Measurements from ENCODE around the gene MTR. TPM values are rescaled to one million over a fixed set of nuclear protein-coding genes. Genes with fewer than 3 reads are reported as not detected.

The MTR gene
- total RNA-seq, 1 experiment from 2014 or later = 24.6 TPM

- CTCF ChIA-PET = no interaction called here
Observed at GRCh38 chr1:236913371-236914037, 118.4 kb downstream of the MTR start.

More at GRCh38 chr1:236913371-236914037, 118.4 kb downstream of the MTR start:
- no peak for DNase-seq (ENCODE audit: low read depth, low spot score)
- H3K36me3 ChIP-seq (ENCODE audit: control insufficient read depth in 1 of 2, insufficient read depth in 2 of 2, low read length in 2 of 2) = no peaks in the 10 kb centered on the region
- H3K27ac ChIP-seq (ENCODE audit: low read depth, low read length) = no peak overlapping the region
- intact Hi-C loops (cut with micrococcal nuclease) = no loop called here
- no TSS peak for BruUV-seq (replicated peaks)
- RAD21 ChIA-PET (ENCODE audit: low non-redundant PET in 1 of 2, low total read pairs in 2 of 2, uncharacterized antibody in 2 of 2, unreplicated experiment in 2 of 2) = no interaction called here
- H3K4me1 ChIP-seq (ENCODE audit: control insufficient read depth in 1 of 2, insufficient read depth in 2 of 2, low read length in 2 of 2) = no peaks in the 10 kb centered on the region
- no peak overlapping the region for H3K9ac ChIP-seq (ENCODE audit: low read length)
- H3K4me2 ChIP-seq (ENCODE audit: low read length) = no peak overlapping the region
- H3K9me2 ChIP-seq (ENCODE audit: insufficient read depth) = no peaks in the 10 kb centered on the region
- no peaks in the 10 kb centered on the region for H4K20me1 ChIP-seq (ENCODE audit: insufficient read depth)
- peaks cover 3 to 4% of the 10 kb centered on the region in 2 experiments; a peak in 3 of 4 replicates for H3K9me3 ChIP-seq (ENCODE audit: control insufficient read depth in 1 of 2, insufficient read depth in 1 of 2, low read depth in 1 of 2, low read length in 2 of 2)
- H3K79me2 ChIP-seq (ENCODE audit: insufficient read depth, low read length) = no peaks in the 10 kb centered on the region
- POLR2A ChIA-PET = no interaction called here
- no peak for ATAC-seq
- H2AFZ ChIP-seq (ENCODE audit: low read depth, low read length, poor library complexity, severe bottlenecking) = no peak overlapping the region
- no peak overlapping the region for H3K4me3 ChIP-seq (replicated peaks in 1 of 2; ENCODE audit: low read depth in 1 of 2, low read length in 2 of 2)
- TF ChIP-seq, protein P1, sequence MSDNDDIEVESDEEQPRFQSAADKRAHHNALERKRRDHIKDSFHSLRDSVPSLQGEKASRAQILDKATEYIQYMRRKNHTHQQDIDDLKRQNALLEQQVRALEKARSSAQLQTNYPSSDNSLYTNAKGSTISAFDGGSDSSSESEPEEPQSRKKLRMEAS (IDR thresholded peaks at IDR 0.05) = no peak
- no peak for TF ChIP-seq ATF3 (IDR thresholded peaks at IDR 0.05)
- no peak for TF ChIP-seq SRF (IDR thresholded peaks at IDR 0.05; ENCODE audit: low read depth)
- TF ChIP-seq EZH2phosphoT487 (IDR thresholded peaks at IDR 0.05; ENCODE audit: borderline replicate concordance) = no peak
- TF ChIP-seq EGR1 (IDR thresholded peaks at IDR 0.05; ENCODE audit: low read depth) = no peak
- TF ChIP-seq RAD21 (IDR thresholded peaks at IDR 0.05; ENCODE audit: low read depth) = no peak
- no peak for TF ChIP-seq YY1 (IDR thresholded peaks at IDR 0.05; ENCODE audit: extremely low read depth, insufficient replicate concordance, low read depth, low read length)
- no peak for TF ChIP-seq TCF7L2 (IDR thresholded peaks at IDR 0.05; ENCODE audit: borderline replicate concordance, extremely low read depth, insufficient read depth, insufficient read length)
- no peak for TF ChIP-seq CBX3 (IDR thresholded peaks at IDR 0.05; ENCODE audit: low read depth)
- no peak for TF ChIP-seq CEBPB (IDR thresholded peaks at IDR 0.05; ENCODE audit: low read depth)
- TF ChIP-seq POLR2AphosphoS5 (IDR thresholded peaks at IDR 0.05; ENCODE audit: low read depth, low read length) = no peak
- no peak for TF ChIP-seq SIN3A (IDR thresholded peaks at IDR 0.05; ENCODE audit: low read depth)
- TF ChIP-seq ZNF274 (IDR thresholded peaks at IDR 0.05; ENCODE audit: low read depth, low read length) = no peak
- no peak for TF ChIP-seq SP1 (IDR thresholded peaks at IDR 0.05; ENCODE audit: low read depth)
- no peak for TF ChIP-seq ZBTB33 (IDR thresholded peaks at IDR 0.05; ENCODE audit: extremely low read depth, insufficient replicate concordance, low read length)
- TF ChIP-seq ELF1 (IDR thresholded peaks at IDR 0.05; ENCODE audit: borderline replicate concordance, low read depth) = no peak
- TF ChIP-seq CTCF (IDR thresholded peaks at IDR 0.05 in 2 of 3, conservative IDR thresholded peaks at IDR 0.05 in 1 of 3; ENCODE audit: borderline replicate concordance in 1 of 3, insufficient read depth in 1 of 3, low read depth in 2 of 3, low read length in 2 of 3) = no peak
- no peaks in the 10 kb centered on the region for H3K27me3 ChIP-seq (ENCODE audit: insufficient read depth, low read length)

Data from HCT116 (cell line).